Epithelial cell of esophagus (primary cell): ENCODE results near the gene MAPK14.

Experiments
- DNase-seq: peaks from one replicate; pipeline ENCODE4 v3.0.0; 2010; ENCODE audit warnings: low read depth
- H3K4me3 ChIP-seq: 2 replicates; pipeline ENCODE4 v1.5.1; 2011; ENCODE audit warnings: mild to moderate bottlenecking, low read length, control low read depth
- TF ChIP-seq, protein P1 (sequence below): IDR thresholded peaks from 2 replicates; pipeline ENCODE4 v1.5.1; 2011; ENCODE audit warnings: low read depth, mild to moderate bottlenecking, low read length, control low read depth, inconsistent platforms; ENCODE audit not compliant: insufficient read depth; ENCODE audit errors: missing control alignments

MAPK14 gene

DNA sequence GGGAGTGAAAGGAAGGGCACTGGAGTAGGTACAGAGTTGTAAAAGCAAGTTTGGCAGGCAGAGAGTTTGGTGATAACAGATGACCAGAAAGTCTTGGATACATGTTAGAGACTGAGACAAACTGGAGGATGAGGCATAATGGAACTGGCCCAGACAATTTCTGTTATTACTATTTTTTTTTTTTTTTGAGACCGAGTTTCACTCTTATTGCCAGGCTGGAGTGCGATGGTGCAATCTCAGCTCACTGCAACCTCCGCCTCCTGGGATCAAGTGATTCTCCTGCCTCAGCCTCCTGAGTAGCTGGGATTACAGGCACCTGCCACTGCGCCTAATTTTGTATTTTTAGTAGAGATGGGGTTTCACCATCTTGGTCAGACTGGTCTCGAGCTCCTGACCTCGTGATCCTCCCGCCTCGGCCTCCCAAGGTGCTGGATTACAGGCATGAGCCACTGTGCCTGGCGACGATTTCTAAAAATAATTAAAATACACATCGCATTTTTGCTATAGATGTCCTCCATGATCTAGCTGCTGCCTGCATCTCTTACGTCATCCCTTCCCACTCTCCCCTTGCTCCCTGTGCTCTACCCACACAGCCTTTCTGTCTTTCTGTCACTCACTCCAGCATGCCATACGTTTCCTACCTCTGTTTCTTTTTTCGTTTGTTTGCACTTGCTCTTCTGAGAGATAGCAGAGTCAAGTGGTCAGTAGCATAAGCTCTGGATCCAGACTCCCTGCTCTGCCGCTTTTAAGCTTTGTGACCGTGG, 23.5 kb downstream of the MAPK14 start:
- DNase-seq, result no peak
- TF ChIP-seq, protein P1, sequence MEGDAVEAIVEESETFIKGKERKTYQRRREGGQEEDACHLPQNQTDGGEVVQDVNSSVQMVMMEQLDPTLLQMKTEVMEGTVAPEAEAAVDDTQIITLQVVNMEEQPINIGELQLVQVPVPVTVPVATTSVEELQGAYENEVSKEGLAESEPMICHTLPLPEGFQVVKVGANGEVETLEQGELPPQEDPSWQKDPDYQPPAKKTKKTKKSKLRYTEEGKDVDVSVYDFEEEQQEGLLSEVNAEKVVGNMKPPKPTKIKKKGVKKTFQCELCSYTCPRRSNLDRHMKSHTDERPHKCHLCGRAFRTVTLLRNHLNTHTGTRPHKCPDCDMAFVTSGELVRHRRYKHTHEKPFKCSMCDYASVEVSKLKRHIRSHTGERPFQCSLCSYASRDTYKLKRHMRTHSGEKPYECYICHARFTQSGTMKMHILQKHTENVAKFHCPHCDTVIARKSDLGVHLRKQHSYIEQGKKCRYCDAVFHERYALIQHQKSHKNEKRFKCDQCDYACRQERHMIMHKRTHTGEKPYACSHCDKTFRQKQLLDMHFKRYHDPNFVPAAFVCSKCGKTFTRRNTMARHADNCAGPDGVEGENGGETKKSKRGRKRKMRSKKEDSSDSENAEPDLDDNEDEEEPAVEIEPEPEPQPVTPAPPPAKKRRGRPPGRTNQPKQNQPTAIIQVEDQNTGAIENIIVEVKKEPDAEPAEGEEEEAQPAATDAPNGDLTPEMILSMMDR, result no peak
- no peak overlapping the region for H3K4me3 ChIP-seq

DNA sequence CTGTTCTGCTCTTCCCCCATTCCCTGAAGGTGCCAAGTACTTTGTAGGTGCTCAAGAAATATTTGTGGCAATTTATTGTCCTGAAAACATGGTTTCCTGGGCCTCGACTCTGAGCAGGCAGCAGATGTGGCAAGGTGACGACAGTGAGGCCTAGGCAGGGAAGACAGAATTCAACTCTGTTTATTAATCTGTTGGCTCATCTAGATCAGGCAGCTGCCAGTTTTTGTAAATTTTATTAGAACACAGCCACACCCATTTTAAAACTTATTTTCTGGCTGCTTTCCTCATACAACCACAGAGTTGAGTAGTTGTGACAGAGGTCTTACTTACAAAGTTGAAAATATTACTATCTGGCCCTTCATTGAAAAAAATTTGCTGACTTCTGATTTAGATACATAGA, 24.5 kb downstream of the MAPK14 start:
- H3K4me3 ChIP-seq, result no peak overlapping the region
- DNase-seq, result no peak
- TF ChIP-seq, protein P1, result no peak

DNA sequence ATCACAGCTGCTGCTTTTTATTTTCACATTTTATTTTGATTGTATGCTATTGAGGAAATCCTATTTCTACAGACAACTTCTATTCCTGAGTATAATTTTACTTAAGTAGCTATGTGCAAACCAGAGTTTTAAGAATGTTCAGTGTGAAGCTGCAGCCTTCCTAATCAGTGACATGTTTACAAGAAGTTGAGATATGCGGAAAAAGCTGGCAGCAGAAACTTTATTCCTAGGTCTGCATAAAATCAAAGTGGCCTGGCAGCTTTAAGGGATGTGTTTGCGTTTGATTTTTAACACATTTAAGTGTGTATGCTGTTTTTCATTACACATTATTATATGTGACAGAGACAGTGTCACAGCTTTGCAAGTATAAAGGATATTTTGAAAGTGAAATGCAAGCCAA, 26.3 kb downstream of the MAPK14 start:
- no peak for DNase-seq
- H3K4me3 ChIP-seq, result no peak overlapping the region
- TF ChIP-seq, protein P1, result no peak

DNA sequence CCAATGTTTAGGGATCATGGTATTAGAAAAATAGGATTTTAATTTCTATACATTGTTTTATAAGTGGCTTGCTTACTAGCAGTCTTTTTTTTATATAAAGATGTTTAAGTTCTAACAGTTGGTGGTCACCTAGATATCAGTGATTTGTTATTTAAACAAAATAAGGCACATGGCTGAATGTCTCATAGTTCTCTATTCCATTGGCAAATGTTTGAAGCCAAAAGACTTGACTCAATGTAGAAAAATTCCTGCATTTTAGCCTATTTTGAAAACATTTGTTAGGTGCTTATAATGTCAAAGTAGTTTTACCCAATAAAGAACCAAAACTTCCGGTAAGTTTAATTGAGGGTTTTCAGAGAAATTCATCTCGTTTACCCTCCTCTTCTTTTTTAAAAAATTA, 26.8 kb downstream of the MAPK14 start:
- no peak overlapping the region for H3K4me3 ChIP-seq
- no peak for DNase-seq
- TF ChIP-seq, protein P1, result no peak

DNA sequence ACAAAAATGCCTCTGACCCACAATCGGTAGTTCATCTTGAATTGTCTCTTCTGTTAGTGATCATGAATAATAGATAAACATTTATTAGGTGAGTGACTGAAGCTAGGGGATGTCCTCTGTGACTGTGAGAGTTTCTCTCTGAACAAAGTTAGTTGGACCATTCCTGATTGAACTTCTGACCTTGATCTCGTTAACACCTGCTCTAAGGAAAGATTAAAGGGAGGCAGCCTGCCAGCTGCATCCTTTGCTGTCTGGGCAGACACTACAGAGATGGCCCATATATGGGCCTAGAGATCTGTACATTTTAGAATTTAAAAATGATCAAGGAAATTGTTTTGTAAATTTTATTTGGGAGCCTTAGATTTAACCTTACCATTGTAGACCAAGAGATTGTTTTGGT, 27.3 kb downstream of the MAPK14 start:
- TF ChIP-seq, protein P1, result no peak
- no peak for DNase-seq

DNA sequence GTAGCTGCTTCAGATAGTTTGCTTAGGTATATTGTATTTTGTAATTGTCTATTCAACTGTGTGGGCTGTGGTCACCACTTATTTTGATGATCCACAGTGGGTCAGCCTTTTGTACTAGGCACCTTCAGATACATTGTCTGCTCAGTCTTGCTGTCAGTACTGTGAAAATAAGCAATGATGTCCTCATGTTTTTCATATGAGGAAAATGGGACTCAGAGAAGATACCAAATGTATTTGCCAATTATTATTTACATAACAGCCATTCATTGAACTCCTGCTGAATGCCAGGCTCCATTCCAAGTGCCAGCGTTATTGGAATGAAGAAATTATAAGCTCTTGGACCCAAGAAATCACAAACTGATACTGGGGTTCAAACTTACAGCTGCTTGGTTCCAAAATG, 28.6 kb downstream of the MAPK14 start:
- no peak overlapping the region for H3K4me3 ChIP-seq
- TF ChIP-seq, protein P1, result no peak
- DNase-seq, result no peak

More for the DNA sequence above, 27.3 kb downstream of the MAPK14 start:
- no peak overlapping the region for H3K4me3 ChIP-seq

DNA sequence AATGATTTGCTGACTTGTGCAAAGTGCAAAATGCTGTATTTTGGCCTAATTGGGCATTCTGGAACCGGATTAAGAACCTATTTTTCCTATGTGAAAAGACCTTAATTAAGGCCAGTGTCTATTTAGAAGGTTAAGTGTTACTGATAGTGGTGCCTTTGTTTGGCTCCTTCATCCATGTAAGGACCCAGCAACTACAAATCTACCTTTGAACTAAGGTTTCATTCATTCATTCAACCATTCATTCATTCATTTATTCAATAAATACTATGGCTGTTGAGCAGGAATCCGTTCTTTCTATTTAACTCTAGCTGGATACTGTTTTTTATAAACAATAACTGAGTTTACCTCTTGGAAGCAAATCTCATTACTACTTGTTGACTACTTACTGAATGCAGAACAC, 33.6 kb downstream of the MAPK14 start:
- TF ChIP-seq, protein P1, result no peak
- no peak for DNase-seq
- H3K4me3 ChIP-seq, result no peak overlapping the region
